CD8-positive, alpha-beta memory T cell (primary cell): ENCODE results near the gene CNDP2. TPM values are rescaled to one million over a fixed set of nuclear protein-coding genes. Genes with fewer than 3 reads are reported as not detected.

Experiments
- CTCF ChIA-PET: fragments of 350-600 bp; sonication (Branson Sonifier 250); formaldehyde crosslinking; loops from one replicate; lab custom pipeline; 2021; ENCODE audit warnings: antibody characterized with exemption; lab: Charles Lee
- POLR2A ChIA-PET: fragments of 350-600 bp; sonication (Branson Sonifier 250); formaldehyde crosslinking; loops from one replicate; lab custom pipeline; 2021; ENCODE audit warnings: antibody characterized with exemption; lab: Charles Lee
- DNase-seq, 5 donors: peaks; one replicate each; pipeline versions ENCODE4 v3.0.0 to v3.0.0-alpha.2; 2020 to 2022; ENCODE audit warnings: mixed read lengths in 1 of 5
- H3K27ac ChIP-seq: one replicate; pipeline ENCODE4 v1.7.0; 2013; ENCODE audit warnings: low read depth, mild to moderate bottlenecking, low read length, moderate library complexity
- H3K27me3 ChIP-seq: 2 replicates; pipeline ENCODE4 v1.7.0; 2013; ENCODE audit warnings: low read length, mild to moderate bottlenecking; ENCODE audit not compliant: insufficient read depth, poor library complexity, severe bottlenecking
- H3K36me3 ChIP-seq: 2 replicates; pipeline ENCODE4 v1.7.0; 2013; ENCODE audit warnings: mild to moderate bottlenecking, low read length, moderate library complexity; ENCODE audit not compliant: insufficient read depth
- H3K4me1 ChIP-seq: 2 replicates; pipeline ENCODE4 v1.7.0; 2013; ENCODE audit warnings: mild to moderate bottlenecking, low read length, moderate library complexity; ENCODE audit not compliant: insufficient read depth
- H3K4me3 ChIP-seq: 2 replicates; pipeline ENCODE4 v1.7.0; 2013; ENCODE audit warnings: mild to moderate bottlenecking, low read length
- H3K9me3 ChIP-seq: 2 replicates; pipeline ENCODE4 v1.7.0; 2013; ENCODE audit warnings: mild to moderate bottlenecking, low read length
- H3K27ac Mint-ChIP-seq, 8 donors: one replicate each; pipeline ENCODE4 v1.8.0; 2020 to 2021; ENCODE audit warnings: mixed read lengths in 8 of 8, mild to moderate bottlenecking in 6 of 8, inconsistent platforms in 3 of 8, moderate library complexity in 3 of 8
- H3K27me3 Mint-ChIP-seq, 2 donors: one replicate each; pipeline ENCODE4 v1.8.0; 2020 to 2021; ENCODE audit warnings: mixed read lengths in 2 of 2, mild to moderate bottlenecking in 1 of 2, moderate library complexity in 1 of 2
- H3K36me3 Mint-ChIP-seq, 3 donors: one replicate each; pipeline ENCODE4 v1.8.0; 2020 to 2021; ENCODE audit warnings: mixed read lengths in 3 of 3, inconsistent platforms in 1 of 3, mild to moderate bottlenecking in 1 of 3
- H3K4me1 Mint-ChIP-seq, 3 donors: one replicate each; pipeline ENCODE4 v1.8.0; 2020 to 2021; ENCODE audit warnings: mixed read lengths in 3 of 3, inconsistent platforms in 1 of 3, mild to moderate bottlenecking in 1 of 3
- H3K4me3 Mint-ChIP-seq, 7 donors: one replicate each; pipeline ENCODE4 v1.8.0; 2020 to 2021; ENCODE audit warnings: mixed read lengths in 7 of 7, mild to moderate bottlenecking in 6 of 7, moderate library complexity in 4 of 7, inconsistent platforms in 2 of 7
- H3K9me3 Mint-ChIP-seq, 5 donors: one replicate each; pipeline ENCODE4 v1.8.0; 2020 to 2022; ENCODE audit warnings: mixed read lengths in 5 of 5, mild to moderate bottlenecking in 3 of 5, moderate library complexity in 2 of 5, inconsistent platforms in 1 of 5
- polyA plus RNA-seq: library from polyadenylated mRNA; unstranded; fragments of 300-500 nt; fragmentation: Illumina TruSeq; gene quantifications from one replicate; pipeline ENCODE4 v1.2.3, GENCODE V29; 2021
- total RNA-seq, 2 experiments: library from RNA; stranded (reverse); gene quantifications; one replicate each; pipeline ENCODE4 v1.2.3, GENCODE V29; 2021

CNDP2 gene
- total and polyA plus RNA-seq, 3 experiments from 2014 or later, result 121 to 213 (median 206) TPM

- ChIA-PET POLR2A (no interaction called here), CTCF (no interaction called here)
- H3K4me1 Mint-ChIP-seq, result peaks cover 19 to 31% (median 27%) of the 10 kb centered on the region in 3 donors
These were observed 9.6 kb downstream of the CNDP2 start for GRCh38 chr18:74505776-74506175.

GRCh38 chr18:74506448-74507084, 10.4 kb downstream of the CNDP2 start:
- H3K4me1 Mint-ChIP-seq, result peaks cover 14 to 23% (median 20%) of the 10 kb centered on the region in 3 donors
- no peaks in the 10 kb centered on the region for H3K9me3 Mint-ChIP-seq
- H3K36me3 Mint-ChIP-seq, result peaks cover 21 to 93% (median 27%) of the 10 kb centered on the region in 3 donors
- ChIA-PET POLR2A (no interaction called here), CTCF (no interaction called here)
- Histone ChIP-seq H3K27me3 (no peaks in the 10 kb centered on the region), H3K4me1 (no peaks in the 10 kb centered on the region), H3K4me3 (no peak overlapping the region), H3K36me3 (peaks cover 67% of the 10 kb centered on the region), H3K27ac (no peak overlapping the region), H3K9me3 (no peaks in the 10 kb centered on the region)
- H3K27ac Mint-ChIP-seq, result peak overlapping the region in 2 of 8 donors; percentile 29 to 69
- DNase-seq, result no peak
- H3K4me3 Mint-ChIP-seq, result no peak overlapping the region
- no peaks in the 10 kb centered on the region for H3K27me3 Mint-ChIP-seq

More at GRCh38 chr18:74505776-74506175, 9.6 kb downstream of the CNDP2 start:
- no peaks in the 10 kb centered on the region for H3K27me3 Mint-ChIP-seq
- no peak overlapping the region for H3K4me3 Mint-ChIP-seq
- Histone ChIP-seq H3K9me3 (no peaks in the 10 kb centered on the region), H3K27ac (no peak overlapping the region), H3K4me1 (peaks cover 4% of the 10 kb centered on the region), H3K4me3 (no peak overlapping the region), H3K36me3 (peaks cover 72% of the 10 kb centered on the region), H3K27me3 (no peaks in the 10 kb centered on the region)
- no peak overlapping the region for H3K27ac Mint-ChIP-seq
- peaks cover 21 to 92% (median 30%) of the 10 kb centered on the region in 3 donors for H3K36me3 Mint-ChIP-seq
- H3K9me3 Mint-ChIP-seq, result no peaks in the 10 kb centered on the region
- no peak for DNase-seq

GRCh38 chr18:74507097-74507881, 11.1 kb downstream of the CNDP2 start:
- H3K9me3 Mint-ChIP-seq, result no peaks in the 10 kb centered on the region
- ChIA-PET CTCF (no interaction called here), POLR2A (no interaction called here)
- no peak overlapping the region for H3K4me3 ChIP-seq
- H3K9me3 ChIP-seq, result no peaks in the 10 kb centered on the region
- peaks cover 64% of the 10 kb centered on the region for H3K36me3 ChIP-seq
- DNase-seq, result no peak
- H3K4me3 Mint-ChIP-seq, result no peak overlapping the region
- no peaks in the 10 kb centered on the region for H3K27me3 Mint-ChIP-seq
- H3K27me3 ChIP-seq, result no peaks in the 10 kb centered on the region
- no peaks in the 10 kb centered on the region for H3K4me1 ChIP-seq
- peaks cover 11 to 20% (median 18%) of the 10 kb centered on the region in 3 donors for H3K4me1 Mint-ChIP-seq
- peaks cover 21 to 94% (median 26%) of the 10 kb centered on the region in 3 donors for H3K36me3 Mint-ChIP-seq
- peak overlapping the region in 3 of 8 donors; percentile 63 to 85 (median 81) for H3K27ac Mint-ChIP-seq
- no peak overlapping the region for H3K27ac ChIP-seq

GRCh38 chr18:74507927-74508326, 11.8 kb downstream of the CNDP2 start:
- peaks cover 21 to 94% (median 24%) of the 10 kb centered on the region in 3 donors for H3K36me3 Mint-ChIP-seq
- no peaks in the 10 kb centered on the region for H3K4me1 ChIP-seq
- no peak overlapping the region for H3K4me3 ChIP-seq
- H3K9me3 ChIP-seq, result no peaks in the 10 kb centered on the region
- H3K4me1 Mint-ChIP-seq, result peaks cover 11 to 20% (median 15%) of the 10 kb centered on the region in 3 donors
- no peaks in the 10 kb centered on the region for H3K27me3 ChIP-seq
- DNase-seq, result no peak
- peak overlapping the region in 2 of 8 donors; percentile 47 to 63 for H3K27ac Mint-ChIP-seq
- no peak overlapping the region for H3K4me3 Mint-ChIP-seq
- POLR2A ChIA-PET, result no interaction called here
- no peaks in the 10 kb centered on the region for H3K27me3 Mint-ChIP-seq
- H3K36me3 ChIP-seq, result peaks cover 59% of the 10 kb centered on the region
- H3K27ac ChIP-seq, result no peak overlapping the region
- no peaks in the 10 kb centered on the region for H3K9me3 Mint-ChIP-seq
- CTCF ChIA-PET, result no interaction called here

GRCh38 chr18:74508366-74508765, 12.2 kb downstream of the CNDP2 start:
- H3K4me1 ChIP-seq, result no peaks in the 10 kb centered on the region
- Mint-ChIP-seq H3K4me1 (peaks cover 8 to 16% (median 11%) of the 10 kb centered on the region in 3 donors), H3K4me3 (no peak overlapping the region), H3K27ac (no peak overlapping the region), H3K36me3 (peaks cover 17 to 94% (median 23%) of the 10 kb centered on the region in 3 donors), H3K27me3 (no peaks in the 10 kb centered on the region), H3K9me3 (no peaks in the 10 kb centered on the region)
- no peak overlapping the region for H3K27ac ChIP-seq
- H3K4me3 ChIP-seq, result no peak overlapping the region
- peaks cover 54% of the 10 kb centered on the region for H3K36me3 ChIP-seq
- CTCF ChIA-PET, result no interaction called here
- H3K9me3 ChIP-seq, result no peaks in the 10 kb centered on the region
- H3K27me3 ChIP-seq, result no peaks in the 10 kb centered on the region
- POLR2A ChIA-PET, result no interaction called here
- DNase-seq, result no peak

GRCh38 chr18:74508821-74509225, 12.7 kb downstream of the CNDP2 start:
- H3K9me3 Mint-ChIP-seq, result no peaks in the 10 kb centered on the region
- H3K9me3 ChIP-seq, result no peaks in the 10 kb centered on the region
- H3K4me1 ChIP-seq, result no peaks in the 10 kb centered on the region
- ChIA-PET POLR2A (no interaction called here), CTCF (no interaction called here)
- H3K36me3 ChIP-seq, result peaks cover 55% of the 10 kb centered on the region
- no peaks in the 10 kb centered on the region for H3K27me3 ChIP-seq
- peak overlapping the region in 1 of 8 donors; percentile 47 for H3K27ac Mint-ChIP-seq
- H3K4me1 Mint-ChIP-seq, result peaks cover 8 to 13% (median 11%) of the 10 kb centered on the region in 3 donors
- no peak overlapping the region for H3K27ac ChIP-seq
- H3K36me3 Mint-ChIP-seq, result peaks cover 17 to 95% (median 23%) of the 10 kb centered on the region in 3 donors
- no peaks in the 10 kb centered on the region for H3K27me3 Mint-ChIP-seq
- H3K4me3 ChIP-seq, result no peak overlapping the region
- DNase-seq, result no peak
- no peak overlapping the region for H3K4me3 Mint-ChIP-seq

- Histone ChIP-seq H3K27me3 (no peaks in the 10 kb centered on the region), H3K27ac (no peak overlapping the region), H3K36me3 (peaks cover 52% of the 10 kb centered on the region), H3K4me3 (no peak overlapping the region), H3K4me1 (no peaks in the 10 kb centered on the region), H3K9me3 (no peaks in the 10 kb centered on the region)
- ChIA-PET POLR2A (no interaction called here), CTCF (interaction anchor here (1.1 kb wide), 1 partner anchor 11 kb away, joined by 3 read pairs; no protein-coding TSS in a partner anchor)
- Mint-ChIP-seq H3K4me3 (no peak overlapping the region), H3K36me3 (peaks cover 14 to 95% (median 23%) of the 10 kb centered on the region in 3 donors), H3K9me3 (no peaks in the 10 kb centered on the region), H3K27ac (peak overlapping the region in 2 of 8 donors; percentile 27), H3K4me1 (peaks cover 9 to 13% (median 11%) of the 10 kb centered on the region in 3 donors), H3K27me3 (no peaks in the 10 kb centered on the region)
- no peak for DNase-seq
These were observed 13.9 kb downstream of the CNDP2 start for GRCh38 chr18:74509856-74510769.
